ENCODE data around the gene ZSCAN5C. TPM values are rescaled to one million over a fixed set of nuclear protein-coding genes. Genes with fewer than 3 reads are reported as not detected.
"Not testable (repeated sequence)": the region's sequence is repeated elsewhere in the genome, so short reads cannot be mapped to it uniquely, and the experiment has no call there.

Gene ZSCAN5C
- total RNA-seq, 2 donors from 2014 or later = not detected

- Mint-ChIP-seq H3K4me3 (peak overlapping the region; percentile 21), H3K36me3 (ENCODE audit: low read depth) (peaks cover 8% of the 10 kb centered on the region), H3K27ac (no peak overlapping the region), H3K9me3 (no peaks in the 10 kb centered on the region), H3K4me1 (no peaks in the 10 kb centered on the region), H3K27me3 (peaks cover 18% of the 10 kb centered on the region)
- no peak for ATAC-seq (replicated peaks)
Measured at GRCh38 chr19:56217039-56217949, 15.2 kb downstream of the ZSCAN5C start.

- Mint-ChIP-seq H3K9me3 (no peaks in the 10 kb centered on the region), H3K4me3 (no peak overlapping the region), H3K27ac (no peak overlapping the region), H3K27me3 (peaks cover 14% of the 10 kb centered on the region), H3K4me1 (no peaks in the 10 kb centered on the region), H3K36me3 (ENCODE audit: low read depth) (peaks cover 22% of the 10 kb centered on the region)
- no peak for ATAC-seq (replicated peaks)
Measured at GRCh38 chr19:56218961-56219360, 16.9 kb downstream of the ZSCAN5C start.

GRCh38 chr19:56221442-56221841 lies 19.4 kb downstream of the ZSCAN5C start:
- H3K36me3 Mint-ChIP-seq (ENCODE audit: low read depth) = peaks cover 23% of the 10 kb centered on the region
- not testable (repeated sequence) for ATAC-seq (replicated peaks); H3K27ac Mint-ChIP-seq; H3K4me3 Mint-ChIP-seq; H3K4me1 Mint-ChIP-seq; H3K9me3 Mint-ChIP-seq; H3K27me3 Mint-ChIP-seq

GRCh38 chr19:56221851-56222250 lies 19.8 kb downstream of the ZSCAN5C start:
- H3K9me3 Mint-ChIP-seq = no peaks in the 10 kb centered on the region
- H3K27ac Mint-ChIP-seq = no peak overlapping the region
- no peak for ATAC-seq (replicated peaks)
- no peaks in the 10 kb centered on the region for H3K4me1 Mint-ChIP-seq
- peaks cover 23% of the 10 kb centered on the region for H3K36me3 Mint-ChIP-seq (ENCODE audit: low read depth)
- peaks cover 4% of the 10 kb centered on the region for H3K27me3 Mint-ChIP-seq
- H3K4me3 Mint-ChIP-seq = no peak overlapping the region

GRCh38 chr19:56222901-56223300 lies 20.8 kb downstream of the ZSCAN5C start:
- Mint-ChIP-seq H3K4me3 (no peak overlapping the region), H3K27me3 (peaks cover 3% of the 10 kb centered on the region), H3K36me3 (ENCODE audit: low read depth) (peaks cover 23% of the 10 kb centered on the region), H3K27ac (no peak overlapping the region), H3K4me1 (no peaks in the 10 kb centered on the region), H3K9me3 (no peaks in the 10 kb centered on the region)
- no peak for ATAC-seq (replicated peaks)

- H3K27me3 Mint-ChIP-seq = no peaks in the 10 kb centered on the region
- H3K9me3 Mint-ChIP-seq = no peaks in the 10 kb centered on the region
- no peaks in the 10 kb centered on the region for H3K4me1 Mint-ChIP-seq
- no peak overlapping the region for H3K27ac Mint-ChIP-seq
- peaks cover 23% of the 10 kb centered on the region for H3K36me3 Mint-ChIP-seq (ENCODE audit: low read depth)
- no peak for ATAC-seq (replicated peaks)
- H3K4me3 Mint-ChIP-seq = no peak overlapping the region
Measured at GRCh38 chr19:56223481-56223880, 21.4 kb downstream of the ZSCAN5C start.

- H3K27me3 Mint-ChIP-seq = no peaks in the 10 kb centered on the region
- no peak overlapping the region for H3K27ac Mint-ChIP-seq
- ATAC-seq (replicated peaks) = no peak
- no peak overlapping the region for H3K4me3 Mint-ChIP-seq
- no peaks in the 10 kb centered on the region for H3K36me3 Mint-ChIP-seq (ENCODE audit: low read depth)
- H3K4me1 Mint-ChIP-seq = no peaks in the 10 kb centered on the region
- no peaks in the 10 kb centered on the region for H3K9me3 Mint-ChIP-seq
Measured at GRCh38 chr19:56245121-56245740, 43.2 kb downstream of the ZSCAN5C start.

GRCh38 chr19:56245764-56246163 lies 43.7 kb downstream of the ZSCAN5C start:
- not testable (repeated sequence) for H3K9me3 Mint-ChIP-seq; ATAC-seq (replicated peaks); H3K4me1 Mint-ChIP-seq; H3K27ac Mint-ChIP-seq; H3K27me3 Mint-ChIP-seq; H3K36me3 Mint-ChIP-seq (ENCODE audit: low read depth); H3K4me3 Mint-ChIP-seq

- not testable (repeated sequence) for H3K27me3 Mint-ChIP-seq
Measured at GRCh38 chr19:56248736-56249338, 46.8 kb downstream of the ZSCAN5C start.

GRCh38 chr19:56252699-56253422 lies 50.8 kb downstream of the ZSCAN5C start:
- H3K27ac Mint-ChIP-seq = peak overlapping the region; percentile 73
- H3K27me3 Mint-ChIP-seq = no peaks in the 10 kb centered on the region
- peak; percentile 79 for ATAC-seq (replicated peaks)
- no peaks in the 10 kb centered on the region for H3K9me3 Mint-ChIP-seq
- H3K36me3 Mint-ChIP-seq (ENCODE audit: low read depth) = no peaks in the 10 kb centered on the region
- H3K4me3 Mint-ChIP-seq = no peak overlapping the region
- H3K4me1 Mint-ChIP-seq = peaks cover 4% of the 10 kb centered on the region

More at GRCh38 chr19:56248736-56249338, 46.8 kb downstream of the ZSCAN5C start:
- H3K4me1 Mint-ChIP-seq; H3K36me3 Mint-ChIP-seq (ENCODE audit: low read depth); H3K4me3 Mint-ChIP-seq; H3K27ac Mint-ChIP-seq; H3K9me3 Mint-ChIP-seq; ATAC-seq (replicated peaks): not testable (repeated sequence)

- H3K27me3 Mint-ChIP-seq = no peaks in the 10 kb centered on the region
- no peaks in the 10 kb centered on the region for H3K36me3 Mint-ChIP-seq (ENCODE audit: low read depth)
- H3K4me3 Mint-ChIP-seq = no peak overlapping the region
- H3K4me1 Mint-ChIP-seq = peaks cover 4% of the 10 kb centered on the region
- ATAC-seq (replicated peaks) = no peak
- H3K9me3 Mint-ChIP-seq = no peaks in the 10 kb centered on the region
- no peak overlapping the region for H3K27ac Mint-ChIP-seq
Measured at GRCh38 chr19:56253737-56254136, 51.7 kb downstream of the ZSCAN5C start.

- no peak overlapping the region for H3K4me3 Mint-ChIP-seq
- H3K27ac Mint-ChIP-seq = no peak overlapping the region
- ATAC-seq (replicated peaks) = no peak
- H3K27me3 Mint-ChIP-seq = no peaks in the 10 kb centered on the region
- H3K9me3 Mint-ChIP-seq = no peaks in the 10 kb centered on the region
- no peaks in the 10 kb centered on the region for H3K36me3 Mint-ChIP-seq (ENCODE audit: low read depth)
- H3K4me1 Mint-ChIP-seq = peaks cover 4% of the 10 kb centered on the region
Measured at GRCh38 chr19:56258272-56258671, 56.2 kb downstream of the ZSCAN5C start.
